ENCODE data around the gene FARSA.

The FARSA gene

GRCh38 chr19:12884202-12884601 lies 49.3 kb downstream of the FARSA start:
- H3K4me3 ChIP-seq (ENCODE audit: low read depth, low read length): no peak overlapping the region
- TF ChIP-seq CTCF (IDR thresholded peaks at IDR 0.05; ENCODE audit: low read depth, low read length, missing control alignments): no peak
- in situ Hi-C loops (cut with HindIII; ENCODE audit: low sequenced_read_pairs): no loop called here
- DNase-seq (ENCODE audit: low read depth): no peak

GRCh38 chr19:12882589-12882988 lies 50.9 kb downstream of the FARSA start:
- no peak for DNase-seq (ENCODE audit: low read depth)
- TF ChIP-seq CTCF (IDR thresholded peaks at IDR 0.05; ENCODE audit: low read depth, low read length, missing control alignments): no peak
- in situ Hi-C loops (cut with HindIII; ENCODE audit: low sequenced_read_pairs): no loop called here
- no peak overlapping the region for H3K4me3 ChIP-seq (ENCODE audit: low read depth, low read length)

- peak within 1 kb of the TSS; percentile 79 for H3K4me3 ChIP-seq (ENCODE audit: low read depth, low read length)
- TF ChIP-seq CTCF (IDR thresholded peaks at IDR 0.05; ENCODE audit: low read depth, low read length, missing control alignments): no peak
- in situ Hi-C loops (cut with HindIII; ENCODE audit: low sequenced_read_pairs): no loop called here
- peak; percentile 73 for DNase-seq (ENCODE audit: low read depth)
Observed at GRCh38 chr19:12881172-12881808, 52.2 kb downstream of the FARSA start, which contains the start of gene DNASE2. DNASE2 (minus strand) TSS chr19:12881449; CDS start chr19:12881375, 74 bp downstream.

GRCh38 chr19:12880551-12881171 lies 52.9 kb downstream of the FARSA start:
- TF ChIP-seq CTCF (IDR thresholded peaks at IDR 0.05; ENCODE audit: low read depth, low read length, missing control alignments): no peak
- in situ Hi-C loops (cut with HindIII; ENCODE audit: low sequenced_read_pairs): no loop called here
- peak overlapping the region; percentile 79 for H3K4me3 ChIP-seq (ENCODE audit: low read depth, low read length)
- DNase-seq (ENCODE audit: low read depth): no peak

GRCh38 chr19:12875086-12875485 lies 58.4 kb downstream of the FARSA start:
- H3K4me3 ChIP-seq (ENCODE audit: low read depth, low read length): no peak overlapping the region
- in situ Hi-C loops (cut with HindIII; ENCODE audit: low sequenced_read_pairs): no loop called here
- no peak for DNase-seq (ENCODE audit: low read depth)
- TF ChIP-seq CTCF (IDR thresholded peaks at IDR 0.05; ENCODE audit: low read depth, low read length, missing control alignments): no peak

GRCh38 chr19:12873891-12874745 lies 59.4 kb downstream of the FARSA start:
- no peak for TF ChIP-seq CTCF (IDR thresholded peaks at IDR 0.05; ENCODE audit: low read depth, low read length, missing control alignments)
- no peak overlapping the region for H3K4me3 ChIP-seq (ENCODE audit: low read depth, low read length)
- in situ Hi-C loops (cut with HindIII; ENCODE audit: low sequenced_read_pairs): no loop called here
- DNase-seq (ENCODE audit: low read depth): no peak
